ENCODE measurements around the gene ASCL4. TPM values are rescaled to one million over a fixed set of nuclear protein-coding genes. Genes with fewer than 3 reads are reported as not detected.

ASCL4 gene
- total RNA-seq, 1 experiment from 2014 or later: not detected

DNA sequence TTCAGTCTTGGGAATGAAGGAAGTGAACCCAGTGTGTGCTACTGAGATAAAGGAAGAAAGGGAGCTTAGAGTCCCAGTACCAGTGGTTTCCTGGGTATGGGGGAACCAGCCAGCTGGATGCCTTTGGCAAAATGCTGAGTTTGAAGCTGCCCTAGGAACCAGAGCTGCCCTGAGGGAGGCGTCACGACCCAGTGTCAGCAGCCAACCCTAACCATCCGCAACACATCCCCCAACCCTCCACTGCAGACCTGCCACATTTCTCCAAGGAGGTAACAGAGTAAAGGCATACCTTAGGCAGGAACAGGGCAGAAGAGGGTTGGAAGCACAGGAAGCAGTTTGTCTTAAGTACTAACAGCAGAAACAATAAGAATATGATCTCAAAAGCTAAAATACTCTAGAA, 42.1 kb upstream of the ASCL4 start:
- Mint-ChIP-seq H3K36me3 (peaks cover 31% of the 10 kb centered on the region), H3K27me3 (ENCODE audit: low read depth) (no peaks in the 10 kb centered on the region), H3K4me3 (no peak overlapping the region), H3K27ac (peak overlapping the region; percentile 18; the same call in 1 of the 2 replicates), H3K9me3 (peaks cover under 1% of the 10 kb centered on the region), H3K4me1 (no peaks in the 10 kb centered on the region)
- no peak for TF ChIP-seq ATF3 (CRISPR knock-in tag; conservative IDR thresholded peaks at IDR 0.05)
- TF ChIP-seq ZBTB21 (CRISPR knock-in tag; IDR thresholded peaks at IDR 0.05; ENCODE audit: borderline replicate concordance): no peak
- TF ChIP-seq, protein P1, sequence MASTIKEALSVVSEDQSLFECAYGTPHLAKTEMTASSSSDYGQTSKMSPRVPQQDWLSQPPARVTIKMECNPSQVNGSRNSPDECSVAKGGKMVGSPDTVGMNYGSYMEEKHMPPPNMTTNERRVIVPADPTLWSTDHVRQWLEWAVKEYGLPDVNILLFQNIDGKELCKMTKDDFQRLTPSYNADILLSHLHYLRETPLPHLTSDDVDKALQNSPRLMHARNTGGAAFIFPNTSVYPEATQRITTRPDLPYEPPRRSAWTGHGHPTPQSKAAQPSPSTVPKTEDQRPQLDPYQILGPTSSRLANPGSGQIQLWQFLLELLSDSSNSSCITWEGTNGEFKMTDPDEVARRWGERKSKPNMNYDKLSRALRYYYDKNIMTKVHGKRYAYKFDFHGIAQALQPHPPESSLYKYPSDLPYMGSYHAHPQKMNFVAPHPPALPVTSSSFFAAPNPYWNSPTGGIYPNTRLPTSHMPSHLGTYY (CRISPR knock-in tag; IDR thresholded peaks at IDR 0.05): no peak
- no peak for TF ChIP-seq NFE2L1 (CRISPR knock-in tag; IDR thresholded peaks at IDR 0.05)
- TF ChIP-seq TP53 (CRISPR knock-in tag; IDR thresholded peaks at IDR 0.05): no peak
- TF ChIP-seq FOXP1 (CRISPR knock-in tag; IDR thresholded peaks at IDR 0.05; ENCODE audit: borderline replicate concordance): no peak
- TF ChIP-seq CREB1 (CRISPR knock-in tag; IDR thresholded peaks at IDR 0.05): no peak
- no peak for TF ChIP-seq NR1H2 (CRISPR knock-in tag; IDR thresholded peaks at IDR 0.05)
- TF ChIP-seq TEAD1 (CRISPR knock-in tag; IDR thresholded peaks at IDR 0.05): no peak
- no peak for TF ChIP-seq EMX1 (CRISPR knock-in tag; IDR thresholded peaks at IDR 0.05)
- no peak for TF ChIP-seq ZMAT4 (CRISPR knock-in tag; IDR thresholded peaks at IDR 0.05)
- ATAC-seq: peak; percentile 84
- ChIA-PET CTCF (interaction anchor here (1.0 to 1.8 kb wide), 3 partner anchors 56 to 153 kb away, joined by 3 to 7 read pairs (median 6); no protein-coding TSS in a partner anchor), POLR2A (no interaction called here)
- DNase-seq (ENCODE audit: low spot score): peak; percentile 12

GRCh38 chr12:107734139-107734538, 40.4 kb upstream of the ASCL4 start:
- Mint-ChIP-seq H3K36me3 (peaks cover 47% of the 10 kb centered on the region), H3K4me1 (no peaks in the 10 kb centered on the region), H3K9me3 (no peaks in the 10 kb centered on the region), H3K4me3 (no peak overlapping the region), H3K27me3 (ENCODE audit: low read depth) (no peaks in the 10 kb centered on the region), H3K27ac (no peak overlapping the region)
- ATAC-seq: no peak
- no peak for DNase-seq (ENCODE audit: low spot score)
- POLR2A ChIA-PET: no interaction called here
- CTCF ChIA-PET: no interaction called here
- TF ChIP-seq, protein P2, sequence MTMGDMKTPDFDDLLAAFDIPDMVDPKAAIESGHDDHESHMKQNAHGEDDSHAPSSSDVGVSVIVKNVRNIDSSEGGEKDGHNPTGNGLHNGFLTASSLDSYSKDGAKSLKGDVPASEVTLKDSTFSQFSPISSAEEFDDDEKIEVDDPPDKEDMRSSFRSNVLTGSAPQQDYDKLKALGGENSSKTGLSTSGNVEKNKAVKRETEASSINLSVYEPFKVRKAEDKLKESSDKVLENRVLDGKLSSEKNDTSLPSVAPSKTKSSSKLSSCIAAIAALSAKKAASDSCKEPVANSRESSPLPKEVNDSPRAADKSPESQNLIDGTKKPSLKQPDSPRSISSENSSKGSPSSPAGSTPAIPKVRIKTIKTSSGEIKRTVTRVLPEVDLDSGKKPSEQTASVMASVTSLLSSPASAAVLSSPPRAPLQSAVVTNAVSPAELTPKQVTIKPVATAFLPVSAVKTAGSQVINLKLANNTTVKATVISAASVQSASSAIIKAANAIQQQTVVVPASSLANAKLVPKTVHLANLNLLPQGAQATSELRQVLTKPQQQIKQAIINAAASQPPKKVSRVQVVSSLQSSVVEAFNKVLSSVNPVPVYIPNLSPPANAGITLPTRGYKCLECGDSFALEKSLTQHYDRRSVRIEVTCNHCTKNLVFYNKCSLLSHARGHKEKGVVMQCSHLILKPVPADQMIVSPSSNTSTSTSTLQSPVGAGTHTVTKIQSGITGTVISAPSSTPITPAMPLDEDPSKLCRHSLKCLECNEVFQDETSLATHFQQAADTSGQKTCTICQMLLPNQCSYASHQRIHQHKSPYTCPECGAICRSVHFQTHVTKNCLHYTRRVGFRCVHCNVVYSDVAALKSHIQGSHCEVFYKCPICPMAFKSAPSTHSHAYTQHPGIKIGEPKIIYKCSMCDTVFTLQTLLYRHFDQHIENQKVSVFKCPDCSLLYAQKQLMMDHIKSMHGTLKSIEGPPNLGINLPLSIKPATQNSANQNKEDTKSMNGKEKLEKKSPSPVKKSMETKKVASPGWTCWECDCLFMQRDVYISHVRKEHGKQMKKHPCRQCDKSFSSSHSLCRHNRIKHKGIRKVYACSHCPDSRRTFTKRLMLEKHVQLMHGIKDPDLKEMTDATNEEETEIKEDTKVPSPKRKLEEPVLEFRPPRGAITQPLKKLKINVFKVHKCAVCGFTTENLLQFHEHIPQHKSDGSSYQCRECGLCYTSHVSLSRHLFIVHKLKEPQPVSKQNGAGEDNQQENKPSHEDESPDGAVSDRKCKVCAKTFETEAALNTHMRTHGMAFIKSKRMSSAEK (CRISPR knock-in tag; IDR thresholded peaks at IDR 0.05; ENCODE audit: borderline replicate concordance): no peak
- no peak for TF ChIP-seq CDX4 (CRISPR knock-in tag; IDR thresholded peaks at IDR 0.05; ENCODE audit: borderline replicate concordance)
- no peak for TF ChIP-seq ZNF232 (CRISPR knock-in tag; IDR thresholded peaks at IDR 0.05)
- TF ChIP-seq OVOL2 (CRISPR knock-in tag; IDR thresholded peaks at IDR 0.05; ENCODE audit: borderline replicate concordance): no peak
- TF ChIP-seq ZMAT4 (CRISPR knock-in tag; IDR thresholded peaks at IDR 0.05): no peak

- DNase-seq (ENCODE audit: low spot score): no peak
- peaks cover 58% of the 10 kb centered on the region for H3K36me3 Mint-ChIP-seq
- H3K4me1 Mint-ChIP-seq: no peaks in the 10 kb centered on the region
- H3K27me3 Mint-ChIP-seq (ENCODE audit: low read depth): no peaks in the 10 kb centered on the region
- H3K27ac Mint-ChIP-seq: no peak overlapping the region
- POLR2A ChIA-PET: no interaction called here
- no peaks in the 10 kb centered on the region for H3K9me3 Mint-ChIP-seq
- H3K4me3 Mint-ChIP-seq: no peak overlapping the region
- no peak for ATAC-seq
- CTCF ChIA-PET: no interaction called here
- TF ChIP-seq ETV6 (CRISPR knock-in tag; IDR thresholded peaks at IDR 0.05) (no peak), NFATC4 (CRISPR knock-in tag; IDR thresholded peaks at IDR 0.05) (no peak), STAT6 (CRISPR knock-in tag; conservative IDR thresholded peaks at IDR 0.05; ENCODE audit: low read depth) (no peak), ZBTB21 (CRISPR knock-in tag; IDR thresholded peaks at IDR 0.05; ENCODE audit: borderline replicate concordance) (no peak), EMX1 (CRISPR knock-in tag; IDR thresholded peaks at IDR 0.05) (no peak), GABPB1 (CRISPR knock-in tag; IDR thresholded peaks at IDR 0.05) (no peak), ZNF416 (CRISPR knock-in tag; IDR thresholded peaks at IDR 0.05) (no peak), ZNF317 (CRISPR knock-in tag; IDR thresholded peaks at IDR 0.05; ENCODE audit: borderline replicate concordance, low read depth) (no peak), ZNF232 (CRISPR knock-in tag; IDR thresholded peaks at IDR 0.05) (no peak)
- TF ChIP-seq, protein P3, sequence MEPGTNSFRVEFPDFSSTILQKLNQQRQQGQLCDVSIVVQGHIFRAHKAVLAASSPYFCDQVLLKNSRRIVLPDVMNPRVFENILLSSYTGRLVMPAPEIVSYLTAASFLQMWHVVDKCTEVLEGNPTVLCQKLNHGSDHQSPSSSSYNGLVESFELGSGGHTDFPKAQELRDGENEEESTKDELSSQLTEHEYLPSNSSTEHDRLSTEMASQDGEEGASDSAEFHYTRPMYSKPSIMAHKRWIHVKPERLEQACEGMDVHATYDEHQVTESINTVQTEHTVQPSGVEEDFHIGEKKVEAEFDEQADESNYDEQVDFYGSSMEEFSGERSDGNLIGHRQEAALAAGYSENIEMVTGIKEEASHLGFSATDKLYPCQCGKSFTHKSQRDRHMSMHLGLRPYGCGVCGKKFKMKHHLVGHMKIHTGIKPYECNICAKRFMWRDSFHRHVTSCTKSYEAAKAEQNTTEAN (CRISPR knock-in tag; IDR thresholded peaks at IDR 0.05): no peak
Measured at GRCh38 chr12:107735763-107736162, 38.7 kb upstream of the ASCL4 start.
